Measurements from ENCODE around the gene GAGE12D. TPM values are rescaled to one million over a fixed set of nuclear protein-coding genes. Genes with fewer than 3 reads are reported as not detected.
"Not testable (repeated sequence)": the region's sequence is repeated elsewhere in the genome, so short reads cannot be mapped to it uniquely, and the experiment has no call there.

The GAGE12D gene
- not detected in 2 replicates for total RNA-seq (2021)
- not detected for Bru-seq, nascent RNA
- BruChase-seq, experiment 1, labeled RNA remaining after a 2-hour chase, result not detected
- BruChase-seq, experiment 2, labeled RNA remaining after a 6-hour chase, result not detected
- long read RNA-seq, result 0 reads

DNA sequence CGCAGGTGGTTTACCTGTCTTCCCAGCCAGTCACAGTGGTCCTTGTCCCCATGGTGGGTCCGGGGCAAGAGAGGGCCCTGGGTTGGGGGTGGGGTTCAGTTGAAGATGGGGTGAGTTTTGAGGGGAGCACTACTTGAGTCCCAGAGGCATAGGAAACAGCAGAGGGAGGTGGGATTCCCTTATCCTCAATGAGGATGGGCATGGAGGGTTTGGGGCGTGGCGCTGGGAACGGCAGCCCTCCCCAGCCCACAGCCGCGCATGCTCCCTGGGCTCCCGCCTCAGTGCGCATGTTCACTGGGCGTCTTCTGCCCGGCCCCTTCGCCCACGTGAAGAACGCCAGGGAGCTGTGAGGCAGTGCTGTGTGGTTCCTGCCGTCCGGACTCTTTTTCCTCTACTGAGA is at the start of gene GAGE12D:
TSS of gene GAGE12D (plus strand) at position 301 of the 400 bp plus-strand sequence. CDS start 1,155 bp downstream, outside the sequence.
- H3K36me3 ChIP-seq (ENCODE audit: insufficient read depth, low read length, poor library complexity, severe bottlenecking); CTCF ChIA-PET; H3K4me3 ChIP-seq (ENCODE audit: low read depth, low read length, poor library complexity, severe bottlenecking); H3K4me1 ChIP-seq (ENCODE audit: insufficient read depth, low read length, poor library complexity, severe bottlenecking); H3K27me3 ChIP-seq (replicated peaks; ENCODE audit: insufficient read depth, low read depth, low read length, poor library complexity); DNase-seq (ENCODE audit: low spot score); BruUV-seq (replicated peaks); H3K9me3 ChIP-seq (ENCODE audit: low read depth, low read length, poor library complexity, severe bottlenecking); H3K27ac ChIP-seq (ENCODE audit: low read depth, low read length, poor library complexity, severe bottlenecking); intact Hi-C loops (cut with micrococcal nuclease; ENCODE audit: unreplicated experiment); POLR2A ChIA-PET (ENCODE audit: low non-redundant PET): not testable (repeated sequence)

DNA sequence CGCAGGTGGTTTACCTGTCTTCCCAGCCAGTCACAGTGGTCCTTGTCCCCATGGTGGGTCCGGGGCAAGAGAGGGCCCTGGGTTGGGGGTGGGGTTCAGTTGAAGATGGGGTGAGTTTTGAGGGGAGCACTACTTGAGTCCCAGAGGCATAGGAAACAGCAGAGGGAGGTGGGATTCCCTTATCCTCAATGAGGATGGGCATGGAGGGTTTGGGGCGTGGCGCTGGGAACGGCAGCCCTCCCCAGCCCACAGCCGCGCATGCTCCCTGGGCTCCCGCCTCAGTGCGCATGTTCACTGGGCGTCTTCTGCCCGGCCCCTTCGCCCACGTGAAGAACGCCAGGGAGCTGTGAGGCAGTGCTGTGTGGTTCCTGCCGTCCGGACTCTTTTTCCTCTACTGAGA is 9.7 kb upstream of the GAGE12D start, which contains the start of gene GAGE12C:
TSS of gene GAGE12C (plus strand) at position 301 of the 400 bp plus-strand sequence. CDS start 1,155 bp downstream, outside the sequence.
- H3K4me1 ChIP-seq (ENCODE audit: insufficient read depth, low read length, poor library complexity, severe bottlenecking); H3K36me3 ChIP-seq (ENCODE audit: insufficient read depth, low read length, poor library complexity, severe bottlenecking); intact Hi-C loops (cut with micrococcal nuclease; ENCODE audit: unreplicated experiment); DNase-seq (ENCODE audit: low spot score); BruUV-seq (replicated peaks); CTCF ChIA-PET; H3K27ac ChIP-seq (ENCODE audit: low read depth, low read length, poor library complexity, severe bottlenecking); H3K9me3 ChIP-seq (ENCODE audit: low read depth, low read length, poor library complexity, severe bottlenecking); H3K4me3 ChIP-seq (ENCODE audit: low read depth, low read length, poor library complexity, severe bottlenecking); POLR2A ChIA-PET (ENCODE audit: low non-redundant PET); H3K27me3 ChIP-seq (replicated peaks; ENCODE audit: insufficient read depth, low read depth, low read length, poor library complexity): not testable (repeated sequence)

DNA sequence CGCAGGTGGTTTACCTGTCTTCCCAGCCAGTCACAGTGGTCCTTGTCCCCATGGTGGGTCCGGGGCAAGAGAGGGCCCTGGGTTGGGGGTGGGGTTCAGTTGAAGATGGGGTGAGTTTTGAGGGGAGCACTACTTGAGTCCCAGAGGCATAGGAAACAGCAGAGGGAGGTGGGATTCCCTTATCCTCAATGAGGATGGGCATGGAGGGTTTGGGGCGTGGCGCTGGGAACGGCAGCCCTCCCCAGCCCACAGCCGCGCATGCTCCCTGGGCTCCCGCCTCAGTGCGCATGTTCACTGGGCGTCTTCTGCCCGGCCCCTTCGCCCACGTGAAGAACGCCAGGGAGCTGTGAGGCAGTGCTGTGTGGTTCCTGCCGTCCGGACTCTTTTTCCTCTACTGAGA is 9.5 kb downstream of the GAGE12D start, which contains the start of gene GAGE12E:
TSS of gene GAGE12E (plus strand) at position 301 of the 400 bp plus-strand sequence. CDS start 1,155 bp downstream, outside the sequence.
- intact Hi-C loops (cut with micrococcal nuclease; ENCODE audit: unreplicated experiment); BruUV-seq (replicated peaks); H3K4me3 ChIP-seq (ENCODE audit: low read depth, low read length, poor library complexity, severe bottlenecking); H3K27me3 ChIP-seq (replicated peaks; ENCODE audit: insufficient read depth, low read depth, low read length, poor library complexity); CTCF ChIA-PET; H3K4me1 ChIP-seq (ENCODE audit: insufficient read depth, low read length, poor library complexity, severe bottlenecking); DNase-seq (ENCODE audit: low spot score); H3K27ac ChIP-seq (ENCODE audit: low read depth, low read length, poor library complexity, severe bottlenecking); POLR2A ChIA-PET (ENCODE audit: low non-redundant PET); H3K36me3 ChIP-seq (ENCODE audit: insufficient read depth, low read length, poor library complexity, severe bottlenecking); H3K9me3 ChIP-seq (ENCODE audit: low read depth, low read length, poor library complexity, severe bottlenecking): not testable (repeated sequence)

GRCh38 chrX:49560542-49560941 is 19.0 kb downstream of the GAGE12D start, which contains the start of gene GAGE12F:
Gene GAGE12F (plus strand): TSS chrX:49560842. CDS start chrX:49561997, 1,155 bp downstream.
- intact Hi-C loops (cut with micrococcal nuclease; ENCODE audit: unreplicated experiment); H3K4me1 ChIP-seq (ENCODE audit: insufficient read depth, low read length, poor library complexity, severe bottlenecking); H3K27ac ChIP-seq (ENCODE audit: low read depth, low read length, poor library complexity, severe bottlenecking); H3K27me3 ChIP-seq (replicated peaks; ENCODE audit: insufficient read depth, low read depth, low read length, poor library complexity); H3K9me3 ChIP-seq (ENCODE audit: low read depth, low read length, poor library complexity, severe bottlenecking); H3K4me3 ChIP-seq (ENCODE audit: low read depth, low read length, poor library complexity, severe bottlenecking); H3K36me3 ChIP-seq (ENCODE audit: insufficient read depth, low read length, poor library complexity, severe bottlenecking); DNase-seq (ENCODE audit: low spot score); CTCF ChIA-PET; POLR2A ChIA-PET (ENCODE audit: low non-redundant PET); BruUV-seq (replicated peaks): not testable (repeated sequence)

DNA sequence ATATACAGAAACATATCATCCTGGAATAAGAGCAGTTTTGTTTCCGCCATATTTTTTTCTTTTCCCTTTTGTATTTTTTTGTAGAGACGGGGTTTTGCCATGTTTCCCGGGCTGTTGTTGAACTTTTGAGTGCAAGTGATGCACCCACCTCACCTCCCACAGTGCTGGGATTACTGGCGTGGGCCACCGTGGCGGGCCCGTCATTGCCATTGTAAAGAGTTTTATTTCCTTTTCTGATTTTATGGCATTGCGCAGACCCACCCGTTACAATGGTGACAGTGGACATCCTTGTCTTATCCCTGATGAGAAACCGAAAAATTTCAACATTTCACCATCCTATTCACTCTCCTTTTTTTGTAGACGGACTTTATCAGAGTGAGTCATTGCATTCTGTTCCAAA is 27.2 kb downstream of the GAGE12D start:
- POLR2A ChIA-PET (ENCODE audit: low non-redundant PET); H3K4me1 ChIP-seq (ENCODE audit: insufficient read depth, low read length, poor library complexity, severe bottlenecking); CTCF ChIA-PET; H3K27me3 ChIP-seq (replicated peaks; ENCODE audit: insufficient read depth, low read depth, low read length, poor library complexity); intact Hi-C loops (cut with micrococcal nuclease; ENCODE audit: unreplicated experiment); DNase-seq (ENCODE audit: low spot score); H3K27ac ChIP-seq (ENCODE audit: low read depth, low read length, poor library complexity, severe bottlenecking); H3K9me3 ChIP-seq (ENCODE audit: low read depth, low read length, poor library complexity, severe bottlenecking); H3K36me3 ChIP-seq (ENCODE audit: insufficient read depth, low read length, poor library complexity, severe bottlenecking); BruUV-seq (replicated peaks); H3K4me3 ChIP-seq (ENCODE audit: low read depth, low read length, poor library complexity, severe bottlenecking): not testable (repeated sequence)

DNA sequence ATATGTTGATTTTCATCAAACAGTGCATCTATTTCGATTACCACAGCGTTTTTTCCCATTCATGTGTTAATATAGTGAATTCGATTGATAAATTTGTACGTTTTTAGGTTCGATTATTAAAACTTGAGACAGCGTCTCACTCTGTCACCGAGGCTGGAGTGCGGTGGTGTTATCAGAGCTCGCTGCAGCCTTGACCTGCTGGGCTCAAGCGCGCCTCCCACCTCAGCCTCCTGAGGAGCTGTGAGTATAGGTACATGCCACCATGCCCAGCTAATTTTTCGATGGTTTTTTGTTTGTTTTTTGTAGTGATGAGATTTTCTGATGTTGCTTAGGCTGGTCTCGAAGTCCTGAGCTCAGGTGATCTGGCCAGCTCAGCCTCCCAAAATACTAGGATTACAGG is 27.6 kb downstream of the GAGE12D start:
- BruUV-seq (replicated peaks); POLR2A ChIA-PET (ENCODE audit: low non-redundant PET); DNase-seq (ENCODE audit: low spot score); H3K4me1 ChIP-seq (ENCODE audit: insufficient read depth, low read length, poor library complexity, severe bottlenecking); H3K9me3 ChIP-seq (ENCODE audit: low read depth, low read length, poor library complexity, severe bottlenecking); H3K27me3 ChIP-seq (replicated peaks; ENCODE audit: insufficient read depth, low read depth, low read length, poor library complexity); intact Hi-C loops (cut with micrococcal nuclease; ENCODE audit: unreplicated experiment); H3K27ac ChIP-seq (ENCODE audit: low read depth, low read length, poor library complexity, severe bottlenecking); CTCF ChIA-PET; H3K4me3 ChIP-seq (ENCODE audit: low read depth, low read length, poor library complexity, severe bottlenecking); H3K36me3 ChIP-seq (ENCODE audit: insufficient read depth, low read length, poor library complexity, severe bottlenecking): not testable (repeated sequence)

DNA sequence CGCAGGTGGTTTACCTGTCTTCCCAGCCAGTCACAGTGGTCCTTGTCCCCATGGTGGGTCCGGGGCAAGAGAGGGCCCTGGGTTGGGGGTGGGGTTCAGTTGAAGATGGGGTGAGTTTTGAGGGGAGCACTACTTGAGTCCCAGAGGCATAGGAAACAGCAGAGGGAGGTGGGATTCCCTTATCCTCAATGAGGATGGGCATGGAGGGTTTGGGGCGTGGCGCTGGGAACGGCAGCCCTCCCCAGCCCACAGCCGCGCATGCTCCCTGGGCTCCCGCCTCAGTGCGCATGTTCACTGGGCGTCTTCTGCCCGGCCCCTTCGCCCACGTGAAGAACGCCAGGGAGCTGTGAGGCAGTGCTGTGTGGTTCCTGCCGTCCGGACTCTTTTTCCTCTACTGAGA is 28.6 kb downstream of the GAGE12D start, which contains the start of gene GAGE12G:
TSS of gene GAGE12G (plus strand) at position 301 of the 400 bp plus-strand sequence. CDS start 1,155 bp downstream, outside the sequence.
- POLR2A ChIA-PET (ENCODE audit: low non-redundant PET); H3K4me3 ChIP-seq (ENCODE audit: low read depth, low read length, poor library complexity, severe bottlenecking); intact Hi-C loops (cut with micrococcal nuclease; ENCODE audit: unreplicated experiment); CTCF ChIA-PET; H3K27me3 ChIP-seq (replicated peaks; ENCODE audit: insufficient read depth, low read depth, low read length, poor library complexity); H3K9me3 ChIP-seq (ENCODE audit: low read depth, low read length, poor library complexity, severe bottlenecking); H3K4me1 ChIP-seq (ENCODE audit: insufficient read depth, low read length, poor library complexity, severe bottlenecking); H3K27ac ChIP-seq (ENCODE audit: low read depth, low read length, poor library complexity, severe bottlenecking); BruUV-seq (replicated peaks); H3K36me3 ChIP-seq (ENCODE audit: insufficient read depth, low read length, poor library complexity, severe bottlenecking); DNase-seq (ENCODE audit: low spot score): not testable (repeated sequence)

DNA sequence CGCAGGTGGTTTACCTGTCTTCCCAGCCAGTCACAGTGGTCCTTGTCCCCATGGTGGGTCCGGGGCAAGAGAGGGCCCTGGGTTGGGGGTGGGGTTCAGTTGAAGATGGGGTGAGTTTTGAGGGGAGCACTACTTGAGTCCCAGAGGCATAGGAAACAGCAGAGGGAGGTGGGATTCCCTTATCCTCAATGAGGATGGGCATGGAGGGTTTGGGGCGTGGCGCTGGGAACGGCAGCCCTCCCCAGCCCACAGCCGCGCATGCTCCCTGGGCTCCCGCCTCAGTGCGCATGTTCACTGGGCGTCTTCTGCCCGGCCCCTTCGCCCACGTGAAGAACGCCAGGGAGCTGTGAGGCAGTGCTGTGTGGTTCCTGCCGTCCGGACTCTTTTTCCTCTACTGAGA is 38.1 kb downstream of the GAGE12D start, which contains the start of gene GAGE12H:
TSS of gene GAGE12H (plus strand) at position 301 of the 400 bp plus-strand sequence. CDS start 1,155 bp downstream, outside the sequence.
- H3K4me1 ChIP-seq (ENCODE audit: insufficient read depth, low read length, poor library complexity, severe bottlenecking); H3K36me3 ChIP-seq (ENCODE audit: insufficient read depth, low read length, poor library complexity, severe bottlenecking); POLR2A ChIA-PET (ENCODE audit: low non-redundant PET); DNase-seq (ENCODE audit: low spot score); H3K4me3 ChIP-seq (ENCODE audit: low read depth, low read length, poor library complexity, severe bottlenecking); intact Hi-C loops (cut with micrococcal nuclease; ENCODE audit: unreplicated experiment); H3K27ac ChIP-seq (ENCODE audit: low read depth, low read length, poor library complexity, severe bottlenecking); BruUV-seq (replicated peaks); H3K27me3 ChIP-seq (replicated peaks; ENCODE audit: insufficient read depth, low read depth, low read length, poor library complexity); H3K9me3 ChIP-seq (ENCODE audit: low read depth, low read length, poor library complexity, severe bottlenecking); CTCF ChIA-PET: not testable (repeated sequence)

All from A673 (cell line).